ENCODE measurements around the gene IFNL1. TPM values are rescaled to one million over a fixed set of nuclear protein-coding genes. Genes with fewer than 3 reads are reported as not detected.

Gene IFNL1
- total RNA-seq, 2 experiments from 2014 or later: not detected

DNA sequence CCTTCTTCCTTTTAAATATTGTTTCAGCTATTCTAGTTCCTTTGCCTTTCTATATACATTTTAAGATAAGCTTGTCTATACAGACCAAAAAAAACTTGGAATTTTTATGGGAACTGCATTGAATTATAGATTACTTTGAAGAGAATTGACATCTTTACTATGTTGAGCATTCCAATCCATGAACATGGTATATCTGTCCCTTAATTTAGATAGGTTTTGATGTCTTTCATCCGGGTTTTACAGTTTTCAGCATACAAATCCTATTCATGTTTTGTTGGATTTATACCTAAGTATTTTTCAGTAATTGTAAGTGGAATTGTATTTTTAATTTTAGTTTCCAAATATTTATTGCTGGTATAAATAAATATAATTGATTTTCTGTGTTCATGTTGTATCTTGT lies 12.2 kb upstream of the IFNL1 start:
- no peak for TF ChIP-seq EZH2phosphoT487 (IDR thresholded peaks at IDR 0.05; ENCODE audit: borderline replicate concordance, low read depth, low read length)
- TF ChIP-seq, protein P1, sequence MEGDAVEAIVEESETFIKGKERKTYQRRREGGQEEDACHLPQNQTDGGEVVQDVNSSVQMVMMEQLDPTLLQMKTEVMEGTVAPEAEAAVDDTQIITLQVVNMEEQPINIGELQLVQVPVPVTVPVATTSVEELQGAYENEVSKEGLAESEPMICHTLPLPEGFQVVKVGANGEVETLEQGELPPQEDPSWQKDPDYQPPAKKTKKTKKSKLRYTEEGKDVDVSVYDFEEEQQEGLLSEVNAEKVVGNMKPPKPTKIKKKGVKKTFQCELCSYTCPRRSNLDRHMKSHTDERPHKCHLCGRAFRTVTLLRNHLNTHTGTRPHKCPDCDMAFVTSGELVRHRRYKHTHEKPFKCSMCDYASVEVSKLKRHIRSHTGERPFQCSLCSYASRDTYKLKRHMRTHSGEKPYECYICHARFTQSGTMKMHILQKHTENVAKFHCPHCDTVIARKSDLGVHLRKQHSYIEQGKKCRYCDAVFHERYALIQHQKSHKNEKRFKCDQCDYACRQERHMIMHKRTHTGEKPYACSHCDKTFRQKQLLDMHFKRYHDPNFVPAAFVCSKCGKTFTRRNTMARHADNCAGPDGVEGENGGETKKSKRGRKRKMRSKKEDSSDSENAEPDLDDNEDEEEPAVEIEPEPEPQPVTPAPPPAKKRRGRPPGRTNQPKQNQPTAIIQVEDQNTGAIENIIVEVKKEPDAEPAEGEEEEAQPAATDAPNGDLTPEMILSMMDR (conservative IDR thresholded peaks at IDR 0.05; ENCODE audit: low read length): no peak
- no peaks in the 10 kb centered on the region for H3K79me2 ChIP-seq (ENCODE audit: insufficient read depth, low read depth, low read length)
- no peaks in the 10 kb centered on the region for H3K9me2 ChIP-seq (ENCODE audit: insufficient read depth, low read length)
- no peaks in the 10 kb centered on the region for H3K4me1 ChIP-seq (ENCODE audit: insufficient read depth, low read length, poor library complexity, severe bottlenecking)
- no peak overlapping the region for H3K4me3 ChIP-seq (ENCODE audit: low read depth, low read length, poor library complexity, severe bottlenecking)
- H3K9me3 ChIP-seq (ENCODE audit: low read length): peaks cover 8% of the 10 kb centered on the region; the same call in 1 of the 2 replicates
- no peak overlapping the region for H2AFZ ChIP-seq (ENCODE audit: low read length)
- CTCF ChIA-PET (ENCODE audit: unreplicated experiment): no interaction called here
- H4K20me1 ChIP-seq (ENCODE audit: insufficient read depth, low read length): no peaks in the 10 kb centered on the region
- H3K36me3 ChIP-seq (ENCODE audit: insufficient read depth, low read length): no peaks in the 10 kb centered on the region
- no peak overlapping the region for H3K4me2 ChIP-seq (ENCODE audit: low read length)
- DNase-seq (ENCODE audit: low spot score): no peak
- H3K27ac ChIP-seq (ENCODE audit: low read depth, low read length, poor library complexity, severe bottlenecking): no peak overlapping the region
- POLR2A ChIA-PET: no interaction called here
- BruUV-seq (replicated peaks): no TSS peak
- intact Hi-C loops (cut with micrococcal nuclease; ENCODE audit: unreplicated experiment): no loop called here

DNA sequence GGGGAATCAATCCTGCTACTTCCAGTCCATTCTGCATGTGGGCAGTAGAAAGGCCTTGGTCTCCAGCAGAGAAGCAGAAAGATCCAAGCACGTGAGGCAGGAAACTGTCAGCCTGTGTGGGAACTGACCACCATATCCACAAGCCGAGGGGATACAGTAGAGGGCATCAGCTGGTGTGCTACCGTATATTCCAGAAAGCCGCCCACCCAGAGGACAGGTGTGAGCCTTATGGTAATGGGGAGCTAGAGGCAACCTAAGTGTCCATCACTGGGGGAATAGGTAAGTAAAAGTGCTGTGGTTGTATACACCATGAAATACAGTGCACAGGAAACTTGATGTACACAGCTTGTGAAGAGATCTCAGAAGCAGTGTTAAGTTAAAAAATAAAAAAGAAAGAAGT lies 2.8 kb upstream of the IFNL1 start:
- CTCF ChIA-PET (ENCODE audit: unreplicated experiment): no interaction called here
- TF ChIP-seq, protein P1 (conservative IDR thresholded peaks at IDR 0.05; ENCODE audit: low read length): no peak
- Histone ChIP-seq H3K79me2 (ENCODE audit: insufficient read depth, low read depth, low read length) (no peaks in the 10 kb centered on the region), H4K20me1 (ENCODE audit: insufficient read depth, low read length) (no peaks in the 10 kb centered on the region), H2AFZ (ENCODE audit: low read length) (no peak overlapping the region), H3K4me1 (ENCODE audit: insufficient read depth, low read length, poor library complexity, severe bottlenecking) (peaks cover 8% of the 10 kb centered on the region), H3K9me3 (ENCODE audit: low read length) (no peaks in the 10 kb centered on the region), H3K4me2 (ENCODE audit: low read length) (no peak overlapping the region), H3K36me3 (ENCODE audit: insufficient read depth, low read length) (no peaks in the 10 kb centered on the region), H3K27ac (ENCODE audit: low read depth, low read length, poor library complexity, severe bottlenecking) (no peak overlapping the region), H3K4me3 (ENCODE audit: low read depth, low read length, poor library complexity, severe bottlenecking) (no peak overlapping the region), H3K9me2 (ENCODE audit: insufficient read depth, low read length) (no peaks in the 10 kb centered on the region)
- POLR2A ChIA-PET: no interaction called here
- DNase-seq (ENCODE audit: low spot score): no peak
- BruUV-seq (replicated peaks): no TSS peak
- intact Hi-C loops (cut with micrococcal nuclease; ENCODE audit: unreplicated experiment): no loop called here

DNA sequence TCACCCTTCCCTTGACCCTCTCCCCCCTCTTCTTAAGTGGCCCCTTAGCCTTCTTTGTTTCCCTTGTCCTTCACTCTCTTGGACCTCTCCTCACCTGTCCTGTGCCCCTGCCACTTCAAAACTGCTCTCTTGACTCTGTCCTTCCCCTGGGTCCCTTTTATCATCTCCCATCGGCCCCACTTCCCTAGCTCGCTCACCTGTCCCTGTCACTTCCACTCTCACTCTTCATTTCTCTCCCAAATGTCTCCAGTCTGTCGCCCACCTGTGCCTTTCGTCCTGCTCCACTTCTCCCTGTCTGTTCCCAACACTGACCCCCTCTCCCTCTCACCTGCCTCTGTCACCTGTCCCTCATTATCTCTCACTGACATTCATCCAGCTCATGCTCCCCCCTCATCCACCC lies 699 bp downstream of the IFNL1 start:
- H3K4me1 ChIP-seq (ENCODE audit: insufficient read depth, low read length, poor library complexity, severe bottlenecking): no peaks in the 10 kb centered on the region
- H3K27ac ChIP-seq (ENCODE audit: low read depth, low read length, poor library complexity, severe bottlenecking): no peak overlapping the region
- no peaks in the 10 kb centered on the region for H4K20me1 ChIP-seq (ENCODE audit: insufficient read depth, low read length)
- no peaks in the 10 kb centered on the region for H3K79me2 ChIP-seq (ENCODE audit: insufficient read depth, low read depth, low read length)
- TF ChIP-seq, protein P1 (conservative IDR thresholded peaks at IDR 0.05; ENCODE audit: low read length): no peak
- TF ChIP-seq EZH2phosphoT487 (IDR thresholded peaks at IDR 0.05; ENCODE audit: borderline replicate concordance, low read depth, low read length): no peak
- H3K4me2 ChIP-seq (ENCODE audit: low read length): no peak overlapping the region
- H3K36me3 ChIP-seq (ENCODE audit: insufficient read depth, low read length): no peaks in the 10 kb centered on the region
- no peaks in the 10 kb centered on the region for H3K9me2 ChIP-seq (ENCODE audit: insufficient read depth, low read length)
- POLR2A ChIA-PET: interaction anchor here (0.7 kb wide), 1 partner anchor 206 kb away, joined by 3 read pairs; no protein-coding TSS in a partner anchor
- DNase-seq (ENCODE audit: low spot score): no peak
- BruUV-seq (replicated peaks): no TSS peak
- CTCF ChIA-PET (ENCODE audit: unreplicated experiment): interaction anchor here (0.6 kb wide), 1 partner anchor 330 kb away, joined by 4 read pairs; no protein-coding TSS in a partner anchor
- H2AFZ ChIP-seq (ENCODE audit: low read length): no peak overlapping the region
- intact Hi-C loops (cut with micrococcal nuclease; ENCODE audit: unreplicated experiment): no loop called here
- H3K9me3 ChIP-seq (ENCODE audit: low read length): no peaks in the 10 kb centered on the region
- no peak overlapping the region for H3K4me3 ChIP-seq (ENCODE audit: low read depth, low read length, poor library complexity, severe bottlenecking)
